Ovary (tissue), 10 donors: ENCODE data around the gene PPA2. TPM values are rescaled to one million over a fixed set of nuclear protein-coding genes. Genes with fewer than 3 reads are reported as not detected.

ENCODE experiments used
- DNase-seq, 5 donors: peaks; one replicate each; pipeline ENCODE4 v3.0.0-alpha.2; 2019 to 2020
- H3K27ac ChIP-seq, 2 donors: fragments of 200-600 bp; one replicate each; pipeline versions ENCODE4 v1.5.1 to v1.8.0; 2019 to 2022
- H3K27me3 ChIP-seq: fragments of 200-600 bp; one replicate; pipeline ENCODE4 v1.8.0; 2022
- H3K36me3 ChIP-seq: fragments of 200-600 bp; sonication (generic); one replicate; pipeline ENCODE4 v1.5.1; 2019
- H3K4me1 ChIP-seq: one replicate; pipeline ENCODE4 v1.8.1; 2013; ENCODE audit warnings: mild to moderate bottlenecking, moderate library complexity; ENCODE audit not compliant: insufficient read depth
- H3K4me3 ChIP-seq: fragments of 200-600 bp; sonication (generic); one replicate; pipeline ENCODE4 v1.5.1; 2017
- H3K9me3 ChIP-seq, 2 donors: fragments of 200-600 bp in 1 of 2; sonication (generic) in 1 of 2; one replicate each; pipeline versions ENCODE4 v1.5.1 to v1.8.1; 2013 to 2019; ENCODE audit warnings: mild to moderate bottlenecking in 1 of 2, moderate library complexity in 1 of 2
- EP300 ChIP-seq: sonication (generic); formaldehyde crosslinking; IDR thresholded peaks from one replicate; pipeline ENCODE4 v1.6.1; 2017; ENCODE audit warnings: antibody characterized with exemption
- POLR2A ChIP-seq: fragments of 450-650 bp; IDR thresholded peaks from one replicate; pipeline ENCODE4 v1.6.1; 2017; ENCODE audit warnings: antibody characterized with exemption, mild to moderate bottlenecking, moderate library complexity
- WGBS, 3 donors: extraction: QIAGEN DNeasy Blood & Tissue Kit in 1 of 3; methylation state at CpG; one replicate each; pipeline versions ENCODE4 v1.1.5 to v1.1.7; 2013 to 2017; 5-methylcytosine and 5-hydroxymethylcytosine counted together
- intact Hi-C, 4 donors: fragments of 100-400 bp; cut with DNase I; formaldehyde crosslinking; loops; one replicate each; pipeline versions ENCODE4 v1.11.0 to v1.15.1; 2022 to 2023
- long read RNA-seq, 3 donors: library from polyadenylated mRNA in 2 of 3; unstranded in 2 of 3; transcript quantifications; one replicate each; pipeline ENCODE4 v2.0.0 and lab custom pipeline, GENCODE V29; 2021 to 2026
- polyA plus RNA-seq, 2 donors: library from polyadenylated mRNA; stranded (reverse); fragments of 200-250 nt in 1 of 2; fragments of 350-450 nt in 1 of 2; fragmentation: Illumina TruSeq in 1 of 2; extraction: RNeasy Lipid Tissue Mini Kit (QIAGEN cat#74804) in 1 of 2; gene quantifications; one replicate each; pipeline ENCODE4 v1.2.3, GENCODE V29; 2013 to 2014
- total RNA-seq, 7 donors: library from RNA; depleted of rRNA in 2 of 7; stranded (reverse); fragments of >200 nt in 2 of 7; fragmentation: NEBNext Ultra II Directional in 3 of 7; extraction: Animal tissue kit (Norgen Biotek cat#: 25700) in 3 of 7; gene quantifications; one replicate each; pipeline versions ENCODE4 v1.1.0 to v1.2.4, GENCODE V29; 2016 to 2023
- TF ChIP-seq, protein P1 (sequence below), 3 donors: fragments of 450-650 bp in 2 of 3; fragments of 200-600 bp in 1 of 3; IDR thresholded peaks; one replicate each; pipeline versions ENCODE4 v1.5.1 to v1.8.0; 2016 to 2022; ENCODE audit warnings: antibody characterized with exemption in 3 of 3, mild to moderate bottlenecking in 1 of 3
- donor health status: DM: no; HTN: no; CAD: no; lungs with moderate emphysema.
- donor health status: DM: no; HTN: no; CAD: no.
- donor health status: Bipolar disorder and iron deficiency.
- donor health status: DM: yes; HTN: yes; CAD: no.
- donor health status: DM: no; HTN: no; CAD: no.
- donor health status: DM: yes; HTN: yes; CAD: no.

The PPA2 gene
- total RNA-seq (100 to 1,000 TPM in 2 of 7 donors, 10 to 100 TPM in 5; 53.5 to 127 (median 65.6) TPM), polyA plus RNA-seq (10 to 100 TPM; 43.8 to 71.7 TPM)
- long read RNA-seq, donor 1, transcript PPA2-201 (12 exons, 1,684 nt): major isoform, 55 of 75 reads
- long read RNA-seq, donor 1, partial matches to known transcripts: 2 of 75 reads
- long read RNA-seq, donor 1, other reads (novel, unspliced or antisense): 11 of 75 reads
- long read RNA-seq, donor 2, transcript PPA2-201 (12 exons, 1,684 nt): major isoform, 26 of 35 reads
- long read RNA-seq, donor 2, partial matches to known transcripts: 0 of 35 reads
- long read RNA-seq, donor 2, other reads (novel, unspliced or antisense): 0 of 35 reads
- long read RNA-seq, donor 3, transcript PPA2-201 (12 exons, 1,684 nt): major isoform, 27 of 40 reads
- long read RNA-seq, donor 3, partial matches to known transcripts: 1 of 40 reads
- long read RNA-seq, donor 3, other reads (novel, unspliced or antisense): 8 of 40 reads

DNA sequence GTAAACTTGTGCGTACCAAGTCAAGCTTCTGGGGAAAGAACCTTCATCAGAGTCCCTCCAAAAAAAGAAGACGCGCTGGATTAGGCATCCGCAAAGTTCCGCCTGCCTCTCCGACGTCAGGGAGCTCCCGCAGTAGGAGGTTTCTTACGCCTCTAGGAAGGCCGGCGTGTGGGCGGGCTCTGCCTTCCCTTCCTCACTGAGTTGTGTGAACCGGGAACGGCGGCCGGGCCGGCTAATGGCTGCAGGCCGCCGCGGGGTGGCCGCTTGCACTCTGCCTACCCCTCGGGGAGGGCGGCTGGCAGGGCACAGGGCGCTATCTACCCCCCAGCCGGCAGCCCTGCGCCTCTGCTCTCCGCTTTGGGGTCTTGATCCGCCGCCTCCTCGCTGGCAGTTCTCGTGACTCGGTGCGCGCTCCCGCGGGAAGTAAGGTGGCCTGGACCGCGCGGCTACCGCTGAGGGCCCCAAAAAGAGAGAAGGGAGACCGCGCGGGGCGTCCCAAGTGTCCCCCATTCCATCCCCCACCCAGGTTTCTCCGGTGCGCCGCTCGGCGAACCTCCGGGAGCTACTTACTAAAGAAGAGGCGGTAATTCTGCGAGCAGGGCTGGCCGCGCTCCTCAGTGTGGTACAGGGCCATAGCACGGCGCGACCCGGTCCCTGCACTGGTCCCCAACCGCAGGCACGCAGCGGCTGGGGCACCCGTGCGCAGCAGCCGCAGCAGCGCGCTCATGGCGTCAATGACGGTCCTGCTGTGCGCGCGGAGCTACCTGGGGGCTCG lies at the start of gene PPA2:
Gene PPA2 (minus strand): TSS at position 739 of the 775 bp plus-strand sequence. CDS start 12 bp downstream, at position 727.
- intact Hi-C loops: loop anchor here in 2 of 4 donors (5.0 kb wide), 1 partner anchor 326 kb away; the partner anchor contains the start of gene TET2 (in 2 of the 2)
- peaks cover 3% of the 10 kb centered on the region for H3K4me1 ChIP-seq

DNA sequence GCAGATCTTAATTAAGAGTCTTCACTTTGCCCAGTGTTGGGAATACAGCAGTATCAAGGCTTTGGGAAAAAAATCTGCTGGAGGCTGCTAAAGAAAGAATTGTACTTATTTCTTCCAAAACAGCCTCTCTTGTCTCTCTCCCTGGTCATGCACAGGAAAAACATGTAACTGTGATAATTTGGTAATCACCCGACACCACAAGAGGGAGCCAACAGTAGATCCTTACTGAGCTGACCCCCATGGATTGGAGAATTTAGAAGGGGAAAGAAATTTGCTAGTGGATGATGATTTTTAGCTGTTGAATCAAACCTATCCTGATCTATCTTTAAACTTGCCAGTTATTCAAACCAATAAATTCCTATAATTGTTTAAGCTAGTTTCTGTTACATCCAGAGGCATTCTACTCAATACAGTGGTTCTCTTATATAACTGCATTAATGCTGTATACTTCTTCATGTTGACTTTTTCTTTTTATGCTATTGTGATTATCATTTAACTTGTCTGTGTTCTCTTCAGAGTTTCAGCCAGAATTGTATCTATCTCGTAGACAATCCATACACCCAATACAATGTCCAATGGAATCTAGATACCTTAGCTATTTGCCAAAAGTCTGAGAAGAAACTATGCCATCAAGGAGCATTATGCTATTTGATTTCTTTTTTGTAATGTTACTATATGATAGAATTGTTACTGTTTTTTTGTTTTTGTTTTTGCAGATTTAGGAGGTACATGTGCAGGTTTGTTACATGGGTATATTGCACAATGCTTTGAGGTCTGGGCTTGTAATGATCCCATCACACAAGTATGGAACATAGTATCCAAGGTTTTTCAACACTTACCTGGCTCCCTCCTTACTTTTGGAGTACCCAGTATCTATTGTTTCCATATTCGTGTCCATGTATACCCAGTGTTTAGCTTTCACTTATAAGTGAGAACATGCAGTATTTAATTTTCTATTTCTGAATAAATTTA lies 47.2 kb upstream of the PPA2 start:
- H3K27me3 ChIP-seq: no peaks in the 10 kb centered on the region
- intact Hi-C loops: loop anchor here in 1 of 4 donors (10.0 kb wide), 1 partner anchor 144 kb away; no protein-coding TSS in a partner anchor
- no peak for DNase-seq
- H3K36me3 ChIP-seq: no peaks in the 10 kb centered on the region
- peaks cover 0 to 2% of the 10 kb centered on the region in 2 donors for H3K9me3 ChIP-seq
- H3K4me1 ChIP-seq: no peaks in the 10 kb centered on the region
- 11 to 26% (median 11%) methylated on average over 3 of the region's 3 CpGs for WGBS, 3 donors
- TF ChIP-seq POLR2A (no peak), EP300 (no peak)
- TF ChIP-seq, protein P1, sequence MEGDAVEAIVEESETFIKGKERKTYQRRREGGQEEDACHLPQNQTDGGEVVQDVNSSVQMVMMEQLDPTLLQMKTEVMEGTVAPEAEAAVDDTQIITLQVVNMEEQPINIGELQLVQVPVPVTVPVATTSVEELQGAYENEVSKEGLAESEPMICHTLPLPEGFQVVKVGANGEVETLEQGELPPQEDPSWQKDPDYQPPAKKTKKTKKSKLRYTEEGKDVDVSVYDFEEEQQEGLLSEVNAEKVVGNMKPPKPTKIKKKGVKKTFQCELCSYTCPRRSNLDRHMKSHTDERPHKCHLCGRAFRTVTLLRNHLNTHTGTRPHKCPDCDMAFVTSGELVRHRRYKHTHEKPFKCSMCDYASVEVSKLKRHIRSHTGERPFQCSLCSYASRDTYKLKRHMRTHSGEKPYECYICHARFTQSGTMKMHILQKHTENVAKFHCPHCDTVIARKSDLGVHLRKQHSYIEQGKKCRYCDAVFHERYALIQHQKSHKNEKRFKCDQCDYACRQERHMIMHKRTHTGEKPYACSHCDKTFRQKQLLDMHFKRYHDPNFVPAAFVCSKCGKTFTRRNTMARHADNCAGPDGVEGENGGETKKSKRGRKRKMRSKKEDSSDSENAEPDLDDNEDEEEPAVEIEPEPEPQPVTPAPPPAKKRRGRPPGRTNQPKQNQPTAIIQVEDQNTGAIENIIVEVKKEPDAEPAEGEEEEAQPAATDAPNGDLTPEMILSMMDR (IDR thresholded peaks at IDR 0.05): no peak
- H3K27ac ChIP-seq: no peak overlapping the region
- no peak overlapping the region for H3K4me3 ChIP-seq

More for the DNA sequence above, at the start of gene PPA2:
- H3K27ac ChIP-seq: peak within 1 kb of the TSS; percentile 96 to 98
- H3K9me3 ChIP-seq: no peaks in the 10 kb centered on the region
- TF ChIP-seq POLR2A (peak; percentile 81), EP300 (no peak)
- TF ChIP-seq, protein P1 (IDR thresholded peaks at IDR 0.05): peak in 1 of 3 donors; percentile 81
- no peaks in the 10 kb centered on the region for H3K36me3 ChIP-seq
- H3K27me3 ChIP-seq: no peaks in the 10 kb centered on the region
- WGBS, 3 donors: 0 to 2% (median 0%) methylated on average over 56 to 72 of the region's 72 CpGs
- peak; percentile 76 to 87 (median 81) for DNase-seq
- peak within 1 kb of the TSS; percentile 71 for H3K4me3 ChIP-seq

DNA sequence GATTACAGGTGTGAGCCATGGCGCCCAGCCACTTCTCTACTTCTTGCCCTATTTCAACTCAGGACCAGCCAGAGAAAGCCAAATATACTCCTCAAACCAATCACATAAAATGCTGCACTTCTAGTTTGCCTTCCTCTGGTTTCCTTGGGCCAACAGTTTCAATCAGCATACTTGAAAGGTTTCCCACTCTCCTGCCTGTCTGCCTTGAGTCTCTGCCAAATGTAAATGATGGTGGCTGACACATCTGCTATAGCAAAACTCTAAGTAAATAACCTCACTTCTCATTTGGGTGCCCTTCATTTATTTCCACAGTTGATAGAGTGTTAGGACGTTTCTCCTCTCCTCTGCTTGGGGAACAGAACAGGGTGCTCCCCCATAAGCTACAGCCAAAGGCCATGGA lies 36.4 kb upstream of the PPA2 start:
- Histone ChIP-seq H3K27me3 (no peaks in the 10 kb centered on the region), H3K27ac (no peak overlapping the region), H3K9me3 (no peaks in the 10 kb centered on the region), H3K4me1 (no peaks in the 10 kb centered on the region), H3K4me3 (no peak overlapping the region), H3K36me3 (no peaks in the 10 kb centered on the region)
- 57 to 62% (median 60%) methylated on average over 2 of the region's 2 CpGs for WGBS, 3 donors
- intact Hi-C loops: no loop called here
- TF ChIP-seq EP300 (no peak), POLR2A (no peak)
- TF ChIP-seq, protein P1 (IDR thresholded peaks at IDR 0.05): no peak
- DNase-seq: no peak

DNA sequence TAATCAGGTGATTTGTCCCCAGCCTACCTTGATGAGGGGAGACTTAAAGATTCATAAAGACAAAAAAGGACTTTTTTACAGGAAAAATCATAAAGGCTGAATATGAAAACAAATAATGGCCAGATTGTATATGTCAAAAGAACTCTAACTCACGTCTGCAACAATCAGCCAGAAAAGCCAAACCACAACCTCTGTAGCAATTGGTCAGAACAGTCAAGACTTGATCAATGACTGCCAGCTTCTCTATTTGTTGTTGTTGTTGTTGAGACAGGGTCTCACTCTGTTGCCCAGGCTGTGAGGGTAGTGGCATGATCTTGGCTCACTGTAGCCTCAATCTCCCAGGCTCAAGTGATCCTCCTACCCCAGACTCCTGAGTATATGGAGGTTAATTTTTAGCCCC lies 35.9 kb upstream of the PPA2 start:
- TF ChIP-seq, protein P1 (IDR thresholded peaks at IDR 0.05): no peak
- no peak for TF ChIP-seq EP300
- no peak for TF ChIP-seq POLR2A
- intact Hi-C loops: no loop called here
- no peak for DNase-seq
- H3K4me1 ChIP-seq: no peaks in the 10 kb centered on the region
- no peaks in the 10 kb centered on the region for H3K9me3 ChIP-seq
- H3K36me3 ChIP-seq: no peaks in the 10 kb centered on the region
- WGBS, 3 donors: 31 to 55% (median 38%) methylated on average over 1 of the region's 1 CpG
- no peak overlapping the region for H3K27ac ChIP-seq
- no peaks in the 10 kb centered on the region for H3K27me3 ChIP-seq
- no peak overlapping the region for H3K4me3 ChIP-seq
